Lung (tissue), 12 donors: Measurements from ENCODE around the gene HMGA1. TPM values are rescaled to one million over a fixed set of nuclear protein-coding genes. Genes with fewer than 3 reads are reported as not detected.

Experiments
- ATAC-seq: fragments of 200-7000 bp; cut with Tn5 transposase; one replicate; pipeline ENCODE4 v1.9.1; 2020; ENCODE audit warnings: moderate number of reproducible peaks; ENCODE audit not compliant: insufficient read depth, low FRiP score
- DNase-seq, 3 donors: peaks; one replicate each; pipeline ENCODE4 v3.0.0-alpha.2; 2013 to 2017
- H3K27ac ChIP-seq, 2 donors: one replicate each; pipeline ENCODE4 v1.5.1; 2013; ENCODE audit warnings: mild to moderate bottlenecking in 2 of 2, moderate library complexity in 2 of 2, control low read depth in 1 of 2, inconsistent platforms in 1 of 2, low read depth in 1 of 2, low read length in 1 of 2
- H3K27me3 ChIP-seq, 3 donors: one replicate each; pipeline ENCODE4 v1.5.1; 2013; ENCODE audit warnings: low read length in 2 of 3; ENCODE audit not compliant: control insufficient read depth in 3 of 3, insufficient read depth in 3 of 3
- H3K36me3 ChIP-seq, 4 donors: one replicate each; pipeline ENCODE4 v1.5.1; 2013; ENCODE audit warnings: low read length in 4 of 4, mild to moderate bottlenecking in 1 of 4, moderate library complexity in 1 of 4; ENCODE audit not compliant: control insufficient read depth in 4 of 4, insufficient read depth in 4 of 4
- H3K4me1 ChIP-seq, 5 donors: one replicate each; pipeline ENCODE4 v1.5.1; 2013; ENCODE audit warnings: low read length in 5 of 5, mild to moderate bottlenecking in 2 of 5, moderate library complexity in 1 of 5; ENCODE audit not compliant: control insufficient read depth in 5 of 5, insufficient read depth in 5 of 5
- H3K4me3 ChIP-seq: one replicate; pipeline ENCODE4 v1.5.1; 2013; ENCODE audit warnings: mild to moderate bottlenecking, control low read depth, moderate library complexity
- H3K9ac ChIP-seq, 2 donors: one replicate each; pipeline ENCODE4 v1.5.1; 2013; ENCODE audit warnings: low read length in 2 of 2, control low read depth in 1 of 2; ENCODE audit not compliant: insufficient read depth in 1 of 2
- H3K9me3 ChIP-seq, 4 donors: one replicate each; pipeline ENCODE4 v1.5.1; 2013; ENCODE audit warnings: low read length in 3 of 4, mild to moderate bottlenecking in 1 of 4, moderate library complexity in 1 of 4; ENCODE audit not compliant: control insufficient read depth in 4 of 4, insufficient read depth in 3 of 4
- WGBS, 2 donors: extraction: QIAGEN DNeasy Blood & Tissue Kit; methylation state at CpG; one replicate each; pipeline ENCODE4 v1.1.7; 2013; 5-methylcytosine and 5-hydroxymethylcytosine counted together
- polyA plus RNA-seq, 2 donors: library from polyadenylated mRNA; stranded (reverse); fragments of 200-250 nt; gene quantifications; one replicate each; pipeline ENCODE4 v1.2.1, GENCODE V29; 2013
- total RNA-seq, 2 donors: library from RNA; depleted of rRNA in 1 of 2; stranded (reverse); fragments of >200 nt in 1 of 2; gene quantifications; one replicate each; pipeline ENCODE4 v1.2.1, GENCODE V29; 2014 to 2021
- TF ChIP-seq, protein P1 (sequence below): IDR thresholded peaks from 2 replicates; pipeline ENCODE4 v1.5.1; 2012; ENCODE audit warnings: mild to moderate bottlenecking; ENCODE audit errors: control extremely low read depth, extremely low read depth
- donor health status: control.
- donor health status: control.
- donor health status: Bipolar disorder and iron deficiency.
- donor health status: healthy.
- donor health status: DM: yes; HTN: yes; CAD: no.

The HMGA1 gene
- total and polyA plus RNA-seq, 4 donors = 47.9 to 102 (median 96.9) TPM

DNA sequence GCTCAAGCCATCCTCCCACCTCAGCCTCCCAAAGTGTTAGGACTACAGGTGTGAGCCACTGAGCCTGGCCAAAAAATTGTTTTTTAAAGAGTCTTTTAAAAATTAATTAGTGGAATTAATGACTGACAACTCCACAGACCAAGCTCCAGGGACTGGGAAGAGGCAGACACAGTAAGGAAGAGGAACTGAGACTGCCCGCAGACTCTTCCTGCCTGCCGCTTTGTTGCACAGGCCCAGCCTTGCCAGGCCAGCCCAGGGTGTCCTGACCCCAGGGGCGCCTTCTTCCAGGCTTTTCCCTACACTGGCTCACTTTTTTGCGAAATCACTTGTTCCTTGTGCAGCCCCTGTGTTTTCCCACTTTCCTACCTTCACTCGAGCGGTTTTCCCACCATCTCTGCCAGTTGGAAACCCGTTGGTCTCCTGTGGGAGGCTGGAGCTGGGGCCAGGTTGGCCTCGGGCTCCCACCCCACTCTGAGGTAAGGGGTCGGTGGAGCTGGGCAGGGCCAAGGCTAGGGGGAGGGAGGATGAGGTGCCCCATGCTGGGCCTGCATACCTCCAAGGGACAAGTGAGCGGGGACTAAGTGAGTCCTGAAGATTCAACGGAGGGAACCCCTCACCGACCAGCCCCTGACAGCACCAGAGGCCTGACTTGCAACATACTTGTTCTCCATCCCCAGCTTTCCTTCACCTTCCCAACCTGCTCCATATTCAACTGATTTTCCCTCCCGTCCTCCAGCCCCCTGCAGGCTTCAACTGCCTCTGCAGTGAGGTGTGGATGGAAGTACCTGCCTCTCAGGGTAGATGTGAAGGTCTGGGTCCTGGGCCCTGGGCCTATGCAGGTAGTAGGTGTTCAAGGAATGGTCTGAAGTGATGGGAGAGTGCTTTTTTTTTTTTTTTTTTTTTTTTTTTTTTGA is 35.6 kb downstream of the HMGA1 start:
- H3K4me1 ChIP-seq = peaks cover 0 to 9% (median 0%) of the 10 kb centered on the region in 5 donors
- no peaks in the 10 kb centered on the region for H3K9me3 ChIP-seq
- no peaks in the 10 kb centered on the region for H3K36me3 ChIP-seq
- H3K27ac ChIP-seq = peak overlapping the region in 1 of 2 donors; percentile 23
- no peak for DNase-seq
- TF ChIP-seq, protein P1, sequence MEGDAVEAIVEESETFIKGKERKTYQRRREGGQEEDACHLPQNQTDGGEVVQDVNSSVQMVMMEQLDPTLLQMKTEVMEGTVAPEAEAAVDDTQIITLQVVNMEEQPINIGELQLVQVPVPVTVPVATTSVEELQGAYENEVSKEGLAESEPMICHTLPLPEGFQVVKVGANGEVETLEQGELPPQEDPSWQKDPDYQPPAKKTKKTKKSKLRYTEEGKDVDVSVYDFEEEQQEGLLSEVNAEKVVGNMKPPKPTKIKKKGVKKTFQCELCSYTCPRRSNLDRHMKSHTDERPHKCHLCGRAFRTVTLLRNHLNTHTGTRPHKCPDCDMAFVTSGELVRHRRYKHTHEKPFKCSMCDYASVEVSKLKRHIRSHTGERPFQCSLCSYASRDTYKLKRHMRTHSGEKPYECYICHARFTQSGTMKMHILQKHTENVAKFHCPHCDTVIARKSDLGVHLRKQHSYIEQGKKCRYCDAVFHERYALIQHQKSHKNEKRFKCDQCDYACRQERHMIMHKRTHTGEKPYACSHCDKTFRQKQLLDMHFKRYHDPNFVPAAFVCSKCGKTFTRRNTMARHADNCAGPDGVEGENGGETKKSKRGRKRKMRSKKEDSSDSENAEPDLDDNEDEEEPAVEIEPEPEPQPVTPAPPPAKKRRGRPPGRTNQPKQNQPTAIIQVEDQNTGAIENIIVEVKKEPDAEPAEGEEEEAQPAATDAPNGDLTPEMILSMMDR = no peak
- no peaks in the 10 kb centered on the region for H3K27me3 ChIP-seq
- H3K9ac ChIP-seq = no peak overlapping the region
- 67 to 77% methylated on average over 13 of the region's 13 CpGs for WGBS, 2 donors
- H3K4me3 ChIP-seq = no peak overlapping the region
- no peak for ATAC-seq

DNA sequence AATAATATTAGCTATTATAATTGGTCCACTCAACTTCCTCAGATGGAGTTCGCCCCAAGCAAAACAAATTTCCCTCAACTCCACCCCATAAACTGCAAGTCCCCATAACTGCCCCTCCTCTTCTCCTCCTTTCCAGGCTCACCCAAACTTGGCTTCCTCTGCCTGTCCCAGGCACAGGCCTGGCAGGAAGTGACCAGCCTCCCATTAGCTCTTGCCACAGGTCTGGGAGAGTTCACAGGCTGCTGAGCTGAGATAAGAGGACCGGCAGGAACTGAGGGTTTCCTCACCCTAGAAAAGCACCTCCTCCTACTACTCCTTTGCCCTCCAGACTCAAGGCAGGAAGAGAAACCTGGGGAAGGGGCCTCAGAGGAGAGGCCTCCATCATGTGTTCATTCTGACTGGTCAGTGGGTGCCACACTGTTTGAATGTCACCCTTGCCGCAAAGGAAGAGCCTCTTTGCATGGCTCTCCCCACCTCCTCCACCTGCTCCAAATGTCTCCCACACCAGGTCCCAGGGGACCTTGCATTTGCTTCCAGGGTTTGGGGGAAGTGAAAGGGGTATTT is 36.7 kb downstream of the HMGA1 start:
- Histone ChIP-seq H3K36me3 (no peaks in the 10 kb centered on the region), H3K27ac (peak overlapping the region in 1 of 2 donors; percentile 59), H3K27me3 (no peaks in the 10 kb centered on the region), H3K4me1 (peaks cover 0 to 9% (median 0%) of the 10 kb centered on the region in 5 donors), H3K4me3 (no peak overlapping the region), H3K9ac (no peak overlapping the region), H3K9me3 (no peaks in the 10 kb centered on the region)
- ATAC-seq = peak; percentile 23
- WGBS, 2 donors = 27 to 45% methylated on average over 3 of the region's 3 CpGs
- TF ChIP-seq, protein P1 = no peak
- DNase-seq = peak; percentile 20 to 53 (median 34)

DNA sequence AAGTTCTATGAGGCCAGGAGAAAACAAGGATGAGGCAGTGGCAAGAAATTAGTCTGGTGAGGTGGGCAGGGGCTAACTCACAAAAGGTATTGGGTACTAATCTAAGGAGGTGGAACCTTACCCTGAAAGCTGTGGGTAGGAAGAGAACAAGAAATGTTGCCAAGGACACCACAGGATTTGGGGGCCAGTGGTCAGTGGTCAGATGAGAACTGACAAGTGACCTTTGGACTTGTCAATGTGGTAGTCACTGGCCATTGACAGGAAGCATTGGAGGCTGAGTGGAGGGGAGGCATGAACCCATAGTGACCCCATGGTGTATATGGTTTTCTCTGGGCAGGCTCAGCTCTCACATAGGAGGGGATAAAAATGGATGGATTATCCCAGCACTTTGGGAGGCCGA is 37.5 kb downstream of the HMGA1 start:
- no peak for ATAC-seq
- no peaks in the 10 kb centered on the region for H3K9me3 ChIP-seq
- TF ChIP-seq, protein P1 = no peak

More for the DNA sequence above, 37.5 kb downstream of the HMGA1 start:
- H3K36me3 ChIP-seq = peaks cover 0 to 3% (median 1%) of the 10 kb centered on the region in 4 donors
- no peak for DNase-seq
- H3K4me3 ChIP-seq = no peak overlapping the region
- 95 to 100% methylated on average over 1 of the region's 1 CpG for WGBS, 2 donors
- no peak overlapping the region for H3K9ac ChIP-seq
- peak overlapping the region in 1 of 2 donors; percentile 7 for H3K27ac ChIP-seq
- peaks cover 0 to 9% (median 0%) of the 10 kb centered on the region in 5 donors for H3K4me1 ChIP-seq
- H3K27me3 ChIP-seq = no peaks in the 10 kb centered on the region
